Neuron (in vitro differentiated cells): Measurements from ENCODE around the gene ZNF765.
"Not testable (repeated sequence)": the region's sequence is repeated elsewhere in the genome, so short reads cannot be mapped to it uniquely, and the experiment has no call there.

ENCODE experiments used
- H2AFZ ChIP-seq: one replicate; pipeline ENCODE4 v1.6.1; 2013; ENCODE audit warnings: low read depth, mild to moderate bottlenecking, inconsistent platforms, low read length, moderate library complexity
- H3K27me3 ChIP-seq: one replicate; pipeline ENCODE4 v1.6.1; 2013; ENCODE audit warnings: low read length; ENCODE audit not compliant: insufficient read depth
- H3K36me3 ChIP-seq: one replicate; pipeline ENCODE4 v1.6.1; 2013; ENCODE audit warnings: low read length; ENCODE audit not compliant: insufficient read depth
- H3K4me1 ChIP-seq: one replicate; pipeline ENCODE4 v1.6.1; 2013; ENCODE audit warnings: low read length; ENCODE audit not compliant: insufficient read depth
- H3K4me3 ChIP-seq: 2 replicates; pipeline ENCODE4 v1.5.1; 2013; ENCODE audit warnings: mild to moderate bottlenecking, low read length, moderate library complexity
- H3K9me3 ChIP-seq: one replicate; pipeline ENCODE4 v1.6.1; 2013; ENCODE audit warnings: low read length

Gene ZNF765

DNA sequence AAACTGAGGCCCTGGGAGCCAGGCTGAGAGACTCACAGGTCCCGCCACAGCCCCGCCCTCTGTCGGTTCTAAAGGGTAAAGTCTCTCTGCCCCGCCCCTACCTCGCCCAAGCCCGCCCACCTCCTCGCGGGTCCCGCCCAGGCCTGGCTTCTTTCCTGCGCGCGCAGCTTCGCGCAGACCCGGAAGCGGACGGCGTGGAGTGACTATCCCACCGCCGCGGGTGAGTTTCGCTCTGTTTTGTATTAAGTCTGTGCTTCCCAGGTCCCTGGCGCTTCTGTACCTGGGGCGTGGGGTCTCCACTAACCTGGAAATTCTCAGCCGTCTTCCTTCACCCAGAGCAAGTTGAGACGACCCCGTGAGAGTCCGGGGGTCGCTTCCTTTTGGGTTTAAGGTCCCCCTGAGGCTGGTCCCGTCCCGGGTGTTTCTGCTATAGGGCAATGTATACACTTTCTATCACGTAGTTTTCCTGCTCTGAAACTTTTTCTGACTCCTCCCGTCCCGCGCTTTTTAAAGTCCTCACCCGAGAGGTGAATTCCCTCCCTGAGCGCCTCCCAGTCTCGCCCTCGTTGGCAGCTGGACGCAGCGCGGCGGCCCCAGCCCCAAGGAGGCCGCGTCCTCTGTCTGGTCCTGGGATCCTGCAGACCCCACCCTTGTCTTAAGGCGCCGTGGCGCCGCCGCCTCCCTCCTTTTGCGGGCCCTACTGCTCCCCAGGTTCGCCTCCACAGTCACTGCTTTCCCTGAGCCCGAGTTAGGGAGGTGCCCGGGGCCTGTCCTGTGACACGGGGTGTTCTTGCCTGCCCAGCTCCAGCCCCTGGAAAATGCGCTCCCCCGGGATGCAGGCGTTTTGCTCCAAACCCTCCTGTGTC is at the start of gene ZNF765:
ZNF765 (plus strand) TSS at position 176 of the 866 bp plus-strand sequence. CDS start 2,867 bp downstream, outside the sequence.
- peaks cover 16% of the 10 kb centered on the region for H3K36me3 ChIP-seq
- peak within 1 kb of the TSS; percentile 88 for H2AFZ ChIP-seq
- H3K27me3 ChIP-seq = no peaks in the 10 kb centered on the region
- H3K4me1 ChIP-seq = peaks cover 6% of the 10 kb centered on the region
- H3K9me3 ChIP-seq = peaks cover 3% of the 10 kb centered on the region
- peak within 1 kb of the TSS; percentile 93 for H3K4me3 ChIP-seq

DNA sequence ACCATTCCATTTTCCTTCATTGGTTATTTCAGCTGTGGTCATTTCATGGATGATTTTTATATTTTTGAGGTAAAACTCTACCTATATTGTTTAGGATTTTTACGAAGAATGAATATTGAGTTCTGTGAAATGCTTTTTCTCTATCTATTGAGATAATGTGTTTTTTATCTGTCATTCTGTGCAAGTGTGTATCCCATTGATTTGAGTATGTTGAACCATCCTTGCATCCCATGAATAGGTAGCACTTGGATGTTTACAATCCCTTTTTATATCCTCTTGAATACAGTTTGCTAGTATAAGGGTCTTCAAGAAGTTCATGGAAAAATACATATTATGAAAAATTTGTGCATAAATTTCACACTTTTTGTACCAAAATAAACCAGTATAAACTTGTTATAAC is 39.2 kb upstream of the ZNF765 start:
- H3K4me3 ChIP-seq = no peak overlapping the region
- H3K9me3 ChIP-seq = peaks cover 50% of the 10 kb centered on the region
- no peaks in the 10 kb centered on the region for H3K27me3 ChIP-seq
- no peak overlapping the region for H2AFZ ChIP-seq
- H3K36me3 ChIP-seq = peaks cover 38% of the 10 kb centered on the region
- H3K4me1 ChIP-seq = no peaks in the 10 kb centered on the region

- H3K36me3 ChIP-seq = peaks cover 15% of the 10 kb centered on the region
- peaks cover 28% of the 10 kb centered on the region for H3K9me3 ChIP-seq
- no peaks in the 10 kb centered on the region for H3K4me1 ChIP-seq
- no peak overlapping the region for H2AFZ ChIP-seq
- H3K27me3 ChIP-seq = no peaks in the 10 kb centered on the region
- no peak overlapping the region for H3K4me3 ChIP-seq
Observed at GRCh38 chr19:53357821-53358581, 36.9 kb upstream of the ZNF765 start.

DNA sequence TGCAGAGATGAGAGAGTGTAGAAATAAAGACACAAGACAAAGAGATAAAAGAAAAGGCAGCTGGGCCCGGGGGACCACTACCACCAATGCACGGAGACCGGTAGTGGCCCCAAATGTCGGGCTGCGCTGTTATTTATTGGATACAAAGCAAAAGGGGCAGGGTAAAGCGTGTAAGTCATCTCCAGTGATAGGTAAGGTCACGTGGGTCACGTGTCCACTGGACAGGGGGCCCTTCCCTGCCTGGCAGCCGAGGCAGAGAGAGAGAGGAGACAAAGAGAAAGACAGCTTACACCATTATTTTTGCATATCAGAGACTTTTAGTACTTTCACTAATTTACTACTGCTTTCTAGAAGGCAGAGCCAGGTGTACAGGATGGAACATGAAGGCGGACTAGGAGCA is 34.9 kb upstream of the ZNF765 start:
- not testable (repeated sequence) for H3K9me3 ChIP-seq, H2AFZ ChIP-seq, H3K36me3 ChIP-seq, H3K27me3 ChIP-seq, H3K4me3 ChIP-seq, H3K4me1 ChIP-seq

- peak within 1 kb of the TSS; percentile 97 for H2AFZ ChIP-seq
Observed at GRCh38 chr19:53365134-53365898, 29.6 kb upstream of the ZNF765 start, which contains the start of gene ZNF525. TSS of gene ZNF525 (plus strand) at chr19:53365705. CDS start at chr19:53372282, 6,577 bp downstream.

GRCh38 chr19:53365899-53366493 is 29.0 kb upstream of the ZNF765 start:
- Histone ChIP-seq H3K4me3 (peak overlapping the region; percentile 67), H2AFZ (peak overlapping the region; percentile 97), H3K9me3 (no peaks in the 10 kb centered on the region), H3K36me3 (no peaks in the 10 kb centered on the region), H3K27me3 (no peaks in the 10 kb centered on the region), H3K4me1 (peaks cover 7% of the 10 kb centered on the region)

More at GRCh38 chr19:53365134-53365898, 29.6 kb upstream of the ZNF765 start, which contains the start of gene ZNF525:
- no peaks in the 10 kb centered on the region for H3K27me3 ChIP-seq
- H3K9me3 ChIP-seq = no peaks in the 10 kb centered on the region
- H3K4me1 ChIP-seq = peaks cover 7% of the 10 kb centered on the region
- H3K4me3 ChIP-seq = peak within 1 kb of the TSS; percentile 67
- H3K36me3 ChIP-seq = no peaks in the 10 kb centered on the region

DNA sequence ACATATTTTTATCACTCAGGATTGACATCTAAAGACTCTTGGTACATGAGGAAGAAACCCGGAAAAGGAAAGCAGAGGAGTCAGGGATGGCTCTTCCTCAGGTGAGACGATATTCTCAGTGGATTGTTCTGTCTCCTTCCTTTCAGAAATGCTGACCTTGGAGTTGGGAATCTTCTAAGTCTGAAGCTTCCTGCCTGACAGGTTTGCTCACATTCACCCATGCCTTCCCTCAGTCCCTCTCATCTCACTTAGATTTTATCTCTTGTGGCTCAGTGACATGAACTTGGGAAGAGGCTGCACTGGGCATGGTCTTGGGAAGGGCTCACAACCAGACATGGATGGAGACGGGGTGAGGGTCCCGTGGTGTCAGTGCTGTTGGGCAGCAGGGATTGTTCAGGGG is 22.8 kb upstream of the ZNF765 start:
- H3K4me1 ChIP-seq = no peaks in the 10 kb centered on the region
- H2AFZ ChIP-seq = no peak overlapping the region
- no peaks in the 10 kb centered on the region for H3K9me3 ChIP-seq
- no peak overlapping the region for H3K4me3 ChIP-seq
- H3K27me3 ChIP-seq = no peaks in the 10 kb centered on the region
- peaks cover 3% of the 10 kb centered on the region for H3K36me3 ChIP-seq

DNA sequence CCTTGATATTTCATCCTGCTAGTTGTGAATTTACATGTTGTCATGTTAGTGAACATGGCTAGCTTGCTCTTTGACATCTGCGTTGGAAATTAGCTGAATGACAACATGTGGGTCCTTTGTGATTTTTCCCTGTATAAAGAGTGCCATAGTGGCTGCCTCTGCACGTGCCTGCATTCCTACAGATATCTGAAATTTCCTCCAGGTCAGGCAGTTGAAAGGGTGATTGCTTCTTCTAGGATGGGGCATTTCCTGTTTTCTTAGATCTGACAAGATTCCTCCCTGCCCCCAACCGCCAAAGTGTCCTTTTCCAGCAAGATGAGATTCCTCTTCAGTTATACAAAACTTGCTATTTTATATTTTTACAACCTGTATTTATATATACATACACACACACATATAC is 20.7 kb upstream of the ZNF765 start:
- H3K4me1 ChIP-seq = no peaks in the 10 kb centered on the region
- no peak overlapping the region for H3K4me3 ChIP-seq
- peaks cover 1% of the 10 kb centered on the region for H3K9me3 ChIP-seq
- no peak overlapping the region for H2AFZ ChIP-seq
- peaks cover 3% of the 10 kb centered on the region for H3K36me3 ChIP-seq
- no peaks in the 10 kb centered on the region for H3K27me3 ChIP-seq

DNA sequence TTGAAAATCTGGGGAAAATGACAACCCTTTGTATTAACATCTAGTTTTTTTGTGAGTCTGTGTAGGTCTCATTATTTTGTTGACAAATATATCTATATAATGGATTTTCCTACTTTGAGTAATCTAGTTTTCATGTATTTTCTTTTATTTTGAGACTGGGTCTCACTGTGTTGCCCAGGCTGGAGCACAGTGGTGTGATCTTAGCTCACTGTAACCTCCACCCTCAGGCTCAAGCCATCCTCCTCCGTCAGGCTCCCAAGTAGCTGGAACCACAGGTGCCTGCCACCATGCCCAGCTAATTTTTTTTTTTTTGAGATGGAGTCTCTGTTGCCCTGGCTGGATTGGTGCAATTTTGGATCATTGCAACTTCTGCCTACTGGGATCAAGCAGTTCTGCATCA is 20.2 kb upstream of the ZNF765 start:
- no peaks in the 10 kb centered on the region for H3K27me3 ChIP-seq
- H3K4me1 ChIP-seq = no peaks in the 10 kb centered on the region
- no peak overlapping the region for H2AFZ ChIP-seq
- H3K36me3 ChIP-seq = peaks cover 3% of the 10 kb centered on the region
- no peak overlapping the region for H3K4me3 ChIP-seq
- peaks cover 1% of the 10 kb centered on the region for H3K9me3 ChIP-seq

- Histone ChIP-seq H3K36me3 (peaks cover 12% of the 10 kb centered on the region), H2AFZ (no peak overlapping the region), H3K9me3 (peaks cover 24% of the 10 kb centered on the region), H3K27me3 (no peaks in the 10 kb centered on the region), H3K4me3 (no peak overlapping the region), H3K4me1 (no peaks in the 10 kb centered on the region)
Observed at GRCh38 chr19:53381376-53381775, 13.6 kb upstream of the ZNF765 start.

DNA sequence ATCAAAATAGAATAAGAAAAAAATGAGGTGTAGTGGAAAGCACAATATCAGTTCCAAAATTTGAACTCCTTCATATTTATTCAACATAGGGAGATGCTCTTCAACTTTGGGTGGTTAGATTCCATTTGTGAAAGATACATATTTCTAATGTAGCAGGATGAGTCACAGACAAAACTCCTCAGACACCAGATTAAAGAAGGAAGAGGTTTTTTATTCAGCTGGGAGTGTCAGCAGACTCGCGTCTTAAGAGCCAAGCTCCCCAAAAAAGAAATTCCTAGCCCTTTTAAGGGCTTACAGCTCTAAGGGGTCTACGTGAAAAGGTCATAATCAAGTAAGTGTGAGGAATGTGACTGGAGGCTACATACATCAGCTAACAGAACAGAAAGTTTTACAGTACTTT is 6.8 kb upstream of the ZNF765 start:
- Histone ChIP-seq H3K4me1 (no peaks in the 10 kb centered on the region), H3K4me3 (no peak overlapping the region), H3K27me3 (no peaks in the 10 kb centered on the region), H3K36me3 (no peaks in the 10 kb centered on the region), H2AFZ (no peak overlapping the region), H3K9me3 (peaks cover 14% of the 10 kb centered on the region)

- no peaks in the 10 kb centered on the region for H3K27me3 ChIP-seq
- H3K4me3 ChIP-seq = no peak overlapping the region
Observed at GRCh38 chr19:53388904-53389303, 6.0 kb upstream of the ZNF765 start.

More at GRCh38 chr19:53388904-53389303, 6.0 kb upstream of the ZNF765 start:
- peaks cover 14% of the 10 kb centered on the region for H3K9me3 ChIP-seq
- no peaks in the 10 kb centered on the region for H3K4me1 ChIP-seq
- no peaks in the 10 kb centered on the region for H3K36me3 ChIP-seq
- H2AFZ ChIP-seq = no peak overlapping the region
